A673 (cell line): Measurements from ENCODE around the gene DHRS1.

Experiments used
- EZH2 ChIP-seq: fragments of 200-600 bp; sonication (generic); IDR thresholded peaks from 2 replicates; pipeline ENCODE4 v1.6.1; 2017; ENCODE audit warnings: borderline replicate concordance, low read depth, mild to moderate bottlenecking, mixed read lengths, antibody characterized with exemption, low read length; ENCODE audit not compliant: poor library complexity, severe bottlenecking
- TF ChIP-seq, protein P1 (sequence below): fragments of 300-800, 200-600 bp; sonication (generic); conservative IDR thresholded peaks from 2 replicates; pipeline ENCODE4 v1.5.1; 2017; ENCODE audit warnings: low read depth, mild to moderate bottlenecking, antibody characterized with exemption, low read length, moderate library complexity, mixed read lengths

DNA sequence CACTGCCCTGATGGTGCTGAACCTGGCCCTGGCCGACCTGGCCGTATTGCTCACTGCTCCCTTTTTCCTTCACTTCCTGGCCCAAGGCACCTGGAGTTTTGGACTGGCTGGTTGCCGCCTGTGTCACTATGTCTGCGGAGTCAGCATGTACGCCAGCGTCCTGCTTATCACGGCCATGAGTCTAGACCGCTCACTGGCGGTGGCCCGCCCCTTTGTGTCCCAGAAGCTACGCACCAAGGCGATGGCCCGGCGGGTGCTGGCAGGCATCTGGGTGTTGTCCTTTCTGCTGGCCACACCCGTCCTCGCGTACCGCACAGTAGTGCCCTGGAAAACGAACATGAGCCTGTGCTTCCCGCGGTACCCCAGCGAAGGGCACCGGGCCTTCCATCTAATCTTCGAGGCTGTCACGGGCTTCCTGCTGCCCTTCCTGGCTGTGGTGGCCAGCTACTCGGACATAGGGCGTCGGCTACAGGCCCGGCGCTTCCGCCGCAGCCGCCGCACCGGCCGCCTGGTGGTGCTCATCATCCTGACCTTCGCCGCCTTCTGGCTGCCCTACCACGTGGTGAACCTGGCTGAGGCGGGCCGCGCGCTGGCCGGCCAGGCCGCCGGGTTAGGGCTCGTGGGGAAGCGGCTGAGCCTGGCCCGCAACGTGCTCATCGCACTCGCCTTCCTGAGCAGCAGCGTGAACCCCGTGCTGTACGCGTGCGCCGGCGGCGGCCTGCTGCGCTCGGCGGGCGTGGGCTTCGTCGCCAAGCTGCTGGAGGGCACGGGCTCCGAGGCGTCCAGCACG is 16.4 kb upstream of the DHRS1 start:
- no peak for TF ChIP-seq EZH2
- TF ChIP-seq, protein P1, sequence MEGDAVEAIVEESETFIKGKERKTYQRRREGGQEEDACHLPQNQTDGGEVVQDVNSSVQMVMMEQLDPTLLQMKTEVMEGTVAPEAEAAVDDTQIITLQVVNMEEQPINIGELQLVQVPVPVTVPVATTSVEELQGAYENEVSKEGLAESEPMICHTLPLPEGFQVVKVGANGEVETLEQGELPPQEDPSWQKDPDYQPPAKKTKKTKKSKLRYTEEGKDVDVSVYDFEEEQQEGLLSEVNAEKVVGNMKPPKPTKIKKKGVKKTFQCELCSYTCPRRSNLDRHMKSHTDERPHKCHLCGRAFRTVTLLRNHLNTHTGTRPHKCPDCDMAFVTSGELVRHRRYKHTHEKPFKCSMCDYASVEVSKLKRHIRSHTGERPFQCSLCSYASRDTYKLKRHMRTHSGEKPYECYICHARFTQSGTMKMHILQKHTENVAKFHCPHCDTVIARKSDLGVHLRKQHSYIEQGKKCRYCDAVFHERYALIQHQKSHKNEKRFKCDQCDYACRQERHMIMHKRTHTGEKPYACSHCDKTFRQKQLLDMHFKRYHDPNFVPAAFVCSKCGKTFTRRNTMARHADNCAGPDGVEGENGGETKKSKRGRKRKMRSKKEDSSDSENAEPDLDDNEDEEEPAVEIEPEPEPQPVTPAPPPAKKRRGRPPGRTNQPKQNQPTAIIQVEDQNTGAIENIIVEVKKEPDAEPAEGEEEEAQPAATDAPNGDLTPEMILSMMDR: no peak
